GM12875 (cell line): ENCODE results near the gene ENDOU.

Experiments
- H3K4me3 ChIP-seq: one replicate; pipeline ENCODE4 v1.5.1; 2011; ENCODE audit warnings: low read depth, low read length, control low read depth
- TF ChIP-seq, protein P1 (sequence below): IDR thresholded peaks from 2 replicates; pipeline ENCODE4 v1.5.1; 2011; ENCODE audit warnings: low read depth, mild to moderate bottlenecking, control low read depth, inconsistent platforms, low read length, moderate library complexity, borderline replicate concordance; ENCODE audit not compliant: insufficient read depth

The ENDOU gene

DNA sequence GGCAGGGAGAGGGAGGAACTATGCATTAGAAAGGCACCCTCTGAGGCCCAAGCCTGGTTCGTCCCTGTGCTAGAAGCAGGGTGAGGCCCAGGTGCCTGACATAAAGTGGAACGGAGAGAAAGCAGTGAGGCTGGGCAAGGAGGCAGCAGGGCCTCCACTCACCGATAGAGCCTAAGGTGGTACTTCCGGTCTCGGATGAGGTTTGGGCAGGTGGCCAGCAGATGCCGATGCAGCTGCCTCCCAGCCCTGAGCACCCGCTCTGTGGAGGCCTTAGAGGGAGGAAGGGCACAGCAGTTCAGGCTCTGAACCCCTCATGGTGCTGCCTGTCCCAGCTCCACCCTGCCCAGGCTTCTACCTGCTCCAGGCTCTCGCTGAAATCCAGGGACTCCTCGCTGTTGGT lies 26.3 kb upstream of the ENDOU start:
- TF ChIP-seq, protein P1, sequence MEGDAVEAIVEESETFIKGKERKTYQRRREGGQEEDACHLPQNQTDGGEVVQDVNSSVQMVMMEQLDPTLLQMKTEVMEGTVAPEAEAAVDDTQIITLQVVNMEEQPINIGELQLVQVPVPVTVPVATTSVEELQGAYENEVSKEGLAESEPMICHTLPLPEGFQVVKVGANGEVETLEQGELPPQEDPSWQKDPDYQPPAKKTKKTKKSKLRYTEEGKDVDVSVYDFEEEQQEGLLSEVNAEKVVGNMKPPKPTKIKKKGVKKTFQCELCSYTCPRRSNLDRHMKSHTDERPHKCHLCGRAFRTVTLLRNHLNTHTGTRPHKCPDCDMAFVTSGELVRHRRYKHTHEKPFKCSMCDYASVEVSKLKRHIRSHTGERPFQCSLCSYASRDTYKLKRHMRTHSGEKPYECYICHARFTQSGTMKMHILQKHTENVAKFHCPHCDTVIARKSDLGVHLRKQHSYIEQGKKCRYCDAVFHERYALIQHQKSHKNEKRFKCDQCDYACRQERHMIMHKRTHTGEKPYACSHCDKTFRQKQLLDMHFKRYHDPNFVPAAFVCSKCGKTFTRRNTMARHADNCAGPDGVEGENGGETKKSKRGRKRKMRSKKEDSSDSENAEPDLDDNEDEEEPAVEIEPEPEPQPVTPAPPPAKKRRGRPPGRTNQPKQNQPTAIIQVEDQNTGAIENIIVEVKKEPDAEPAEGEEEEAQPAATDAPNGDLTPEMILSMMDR = no peak
- H3K4me3 ChIP-seq = no peak overlapping the region

- no peak overlapping the region for H3K4me3 ChIP-seq
- TF ChIP-seq, protein P1 = no peak
Observed at GRCh38 chr12:47750916-47751470, 25.7 kb upstream of the ENDOU start.

DNA sequence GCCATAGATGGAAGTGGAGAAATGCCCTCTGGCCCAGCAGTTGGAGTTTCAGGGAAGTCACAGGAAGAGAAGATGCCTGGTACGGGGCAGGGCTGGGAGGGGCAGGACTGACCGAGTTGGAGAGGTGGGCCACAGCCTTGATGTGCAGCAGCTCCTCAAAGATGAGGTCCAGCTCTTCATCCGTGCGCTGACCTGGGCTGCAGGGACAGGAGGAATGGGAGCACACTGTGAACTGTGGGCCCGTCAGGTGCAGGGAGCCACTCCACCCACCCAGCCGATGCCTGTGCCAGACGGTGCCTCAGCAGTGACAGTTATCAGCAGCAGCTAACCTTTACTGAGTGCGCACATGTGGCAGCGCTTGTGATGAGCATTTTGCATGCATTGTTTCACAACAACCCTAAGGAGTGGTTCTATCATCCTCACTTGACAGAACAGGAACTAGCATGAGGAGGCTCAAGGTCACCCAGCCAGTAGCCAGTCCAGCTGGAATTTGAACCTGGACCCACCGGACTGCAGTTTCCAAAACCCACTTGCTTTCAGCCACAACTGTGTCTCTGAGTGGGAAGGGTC lies 25.0 kb upstream of the ENDOU start:
- TF ChIP-seq, protein P1 = no peak
- H3K4me3 ChIP-seq = no peak overlapping the region

DNA sequence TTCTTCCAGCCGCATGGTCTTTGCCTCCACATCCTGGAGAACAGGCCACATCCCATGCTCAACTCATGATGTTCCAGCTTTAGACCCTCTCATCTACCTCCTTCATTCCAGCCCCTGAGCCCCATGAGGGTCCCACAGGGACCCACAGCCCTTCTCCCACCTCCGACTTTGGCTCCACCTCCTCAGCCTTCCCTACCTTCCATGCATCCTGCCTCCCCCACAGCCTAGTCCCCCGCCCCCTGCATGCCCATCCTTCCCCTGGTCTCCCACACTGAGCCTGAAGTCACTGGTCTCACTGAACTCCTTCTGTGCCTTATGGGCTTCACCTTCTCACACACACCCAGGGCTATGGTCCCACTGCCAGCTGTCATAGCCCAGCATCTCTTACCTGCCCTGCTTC lies 23.6 kb upstream of the ENDOU start:
- H3K4me3 ChIP-seq = no peak overlapping the region
- TF ChIP-seq, protein P1 = no peak

DNA sequence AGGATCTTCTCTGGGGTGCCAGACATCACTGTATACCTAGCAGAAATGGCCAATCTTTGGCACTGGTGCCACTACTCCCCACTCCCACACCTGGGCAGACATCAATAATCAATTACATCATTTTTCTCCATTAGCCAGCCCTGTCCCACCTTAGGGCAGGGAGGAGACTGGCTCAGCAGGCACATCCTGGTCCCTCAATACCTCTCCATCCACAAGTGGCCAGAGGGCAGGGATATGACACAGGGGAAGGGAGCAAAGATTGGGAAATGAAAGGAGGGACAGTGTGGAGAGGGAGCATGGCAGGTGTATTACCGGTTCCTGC lies 23.2 kb upstream of the ENDOU start:
- TF ChIP-seq, protein P1 = no peak
- no peak overlapping the region for H3K4me3 ChIP-seq

GRCh38 chr12:47747596-47748506 lies 22.6 kb upstream of the ENDOU start:
- TF ChIP-seq, protein P1 = no peak

More at GRCh38 chr12:47747596-47748506, 22.6 kb upstream of the ENDOU start:
- no peak overlapping the region for H3K4me3 ChIP-seq
